ENCODE data around the gene PRKCH.

DNA sequence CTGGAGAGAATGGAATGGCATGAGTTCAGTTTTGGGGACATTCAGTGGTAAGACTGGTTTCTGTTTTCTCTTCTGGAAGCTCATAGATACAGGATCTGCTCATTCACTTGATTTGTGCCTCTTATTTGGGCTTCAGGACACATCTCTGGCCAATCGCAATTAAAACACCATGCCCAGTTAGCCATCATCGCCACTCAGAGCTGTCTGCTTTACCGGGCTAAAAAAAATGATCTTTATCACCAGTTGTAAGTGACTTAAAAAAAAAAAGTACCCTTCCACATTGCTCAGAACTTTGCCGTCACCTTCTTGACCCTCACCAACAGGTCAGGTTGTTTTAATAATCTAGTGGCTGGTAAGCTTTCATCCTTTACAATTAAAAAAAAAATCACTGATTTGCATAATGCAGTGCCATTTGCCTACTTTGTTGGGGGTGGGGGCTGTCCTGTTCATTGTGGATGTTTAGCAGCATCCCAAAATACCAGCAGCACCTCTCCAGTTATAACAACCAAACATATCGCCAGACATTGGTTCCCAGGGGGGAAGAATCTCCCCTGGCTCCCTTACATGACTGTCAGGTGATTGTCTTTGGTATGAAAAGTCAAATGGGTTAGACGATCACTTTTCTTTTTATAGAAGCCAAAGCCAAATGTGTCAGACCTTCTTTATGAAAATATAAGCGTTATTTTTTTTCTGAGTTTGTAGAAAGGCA is 150.1 kb downstream of the PRKCH start:
- TF ChIP-seq POLR2A (IDR thresholded peaks at IDR 0.05), result no peak
- TF ChIP-seq, protein P1, sequence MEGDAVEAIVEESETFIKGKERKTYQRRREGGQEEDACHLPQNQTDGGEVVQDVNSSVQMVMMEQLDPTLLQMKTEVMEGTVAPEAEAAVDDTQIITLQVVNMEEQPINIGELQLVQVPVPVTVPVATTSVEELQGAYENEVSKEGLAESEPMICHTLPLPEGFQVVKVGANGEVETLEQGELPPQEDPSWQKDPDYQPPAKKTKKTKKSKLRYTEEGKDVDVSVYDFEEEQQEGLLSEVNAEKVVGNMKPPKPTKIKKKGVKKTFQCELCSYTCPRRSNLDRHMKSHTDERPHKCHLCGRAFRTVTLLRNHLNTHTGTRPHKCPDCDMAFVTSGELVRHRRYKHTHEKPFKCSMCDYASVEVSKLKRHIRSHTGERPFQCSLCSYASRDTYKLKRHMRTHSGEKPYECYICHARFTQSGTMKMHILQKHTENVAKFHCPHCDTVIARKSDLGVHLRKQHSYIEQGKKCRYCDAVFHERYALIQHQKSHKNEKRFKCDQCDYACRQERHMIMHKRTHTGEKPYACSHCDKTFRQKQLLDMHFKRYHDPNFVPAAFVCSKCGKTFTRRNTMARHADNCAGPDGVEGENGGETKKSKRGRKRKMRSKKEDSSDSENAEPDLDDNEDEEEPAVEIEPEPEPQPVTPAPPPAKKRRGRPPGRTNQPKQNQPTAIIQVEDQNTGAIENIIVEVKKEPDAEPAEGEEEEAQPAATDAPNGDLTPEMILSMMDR (IDR thresholded peaks at IDR 0.05), result no peak

All from breast epithelium (tissue), 3 donors.